GM12801 (cell line): ENCODE data around the gene UBALD1.

Experiments used
- CTCF ChIP-seq: IDR thresholded peaks from one replicate; pipeline ENCODE4 v1.5.1; 2011; ENCODE audit warnings: control low read depth; ENCODE audit not compliant: insufficient read length; ENCODE audit errors: extremely low read depth

Gene UBALD1

DNA sequence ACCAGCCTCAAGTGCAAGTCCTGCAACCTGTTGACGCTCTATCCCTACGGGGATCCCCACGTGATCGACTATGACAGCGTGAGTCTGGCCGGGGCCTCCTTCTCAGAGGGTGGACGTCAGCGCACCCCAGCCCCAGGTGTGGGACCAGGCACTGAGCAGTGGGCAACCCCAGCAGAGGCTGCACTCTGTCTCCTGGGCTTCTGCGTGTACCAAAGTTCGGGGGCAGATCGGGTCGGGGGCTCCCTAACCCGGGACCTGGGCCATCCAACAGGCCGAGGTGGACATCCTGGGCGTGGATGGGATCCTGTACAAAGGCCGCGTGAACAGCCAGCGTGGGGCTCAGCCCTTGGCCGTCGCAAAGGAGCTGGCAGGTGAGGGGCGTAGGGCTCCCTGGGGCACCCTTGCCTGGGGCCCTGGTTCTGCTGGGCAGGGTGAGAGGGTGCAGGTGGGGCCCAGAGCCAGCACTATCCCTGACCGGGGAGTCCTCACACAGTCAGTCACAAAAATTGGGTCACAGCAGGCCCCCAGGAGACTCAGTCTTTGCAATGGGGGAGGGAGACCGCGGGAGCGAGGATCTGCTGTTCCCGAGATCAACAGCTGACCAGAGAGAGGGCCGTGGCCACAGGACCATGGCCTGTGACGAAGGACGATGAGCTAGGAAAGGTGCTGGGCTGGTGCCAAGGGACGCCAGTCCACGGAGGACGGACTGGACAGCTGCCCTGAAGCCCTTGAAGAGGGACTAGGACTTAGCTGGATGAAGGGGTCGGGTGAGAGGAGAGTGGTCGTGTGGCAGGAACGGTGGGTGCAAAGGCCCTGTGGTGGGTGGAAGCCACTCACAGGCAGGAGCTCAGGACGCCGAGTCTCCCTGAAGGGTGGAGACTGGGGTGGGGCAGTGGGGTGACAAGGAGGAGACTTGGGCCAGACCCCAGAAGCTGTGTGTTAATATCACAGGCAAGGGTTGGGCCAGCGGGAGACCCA lies 20.0 kb downstream of the UBALD1 start:
- TF ChIP-seq CTCF: no peak

GRCh38 chr16:4593086-4593485 lies 21.6 kb downstream of the UBALD1 start:
- TF ChIP-seq CTCF: no peak

DNA sequence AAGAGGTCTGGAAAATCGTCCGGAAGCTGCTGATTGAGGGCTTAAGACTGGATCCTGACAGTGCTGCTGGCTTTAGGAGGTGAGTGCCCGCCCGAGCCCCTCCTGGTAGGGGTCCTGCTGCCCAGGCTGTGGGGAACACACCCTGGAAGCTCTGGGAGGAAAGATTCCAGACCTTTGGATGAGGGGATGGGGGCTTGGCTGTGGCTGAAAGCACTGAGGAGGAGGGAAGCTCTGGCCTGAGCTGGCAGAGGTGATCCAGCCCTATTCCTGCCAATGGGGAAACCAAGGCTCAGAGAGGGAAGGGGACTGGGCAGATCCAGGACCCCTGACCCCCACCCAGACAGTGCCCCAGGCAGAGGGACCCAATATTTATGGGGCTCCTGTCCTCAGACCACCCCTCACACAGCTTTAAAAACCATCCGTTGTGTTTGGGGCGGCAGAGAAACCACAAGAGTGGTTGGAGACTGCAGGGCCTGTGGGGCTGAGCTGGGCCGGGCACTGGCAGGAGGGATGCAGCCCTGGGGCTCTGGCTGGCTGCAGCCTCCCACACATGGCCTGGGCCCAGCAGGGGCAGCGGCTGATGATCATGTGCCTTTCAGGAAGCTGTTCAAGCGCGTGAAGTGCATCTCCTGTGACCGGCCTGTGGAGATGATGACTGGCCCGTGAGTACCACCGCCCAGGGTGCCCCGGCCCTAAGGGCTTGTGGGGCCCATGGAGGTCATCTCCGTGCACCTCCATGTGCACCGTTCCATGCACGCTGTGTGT lies 22.8 kb downstream of the UBALD1 start:
- no peak for TF ChIP-seq CTCF

- no peak for TF ChIP-seq CTCF
Measured at GRCh38 chr16:4591191-4591590, 23.5 kb downstream of the UBALD1 start.

DNA sequence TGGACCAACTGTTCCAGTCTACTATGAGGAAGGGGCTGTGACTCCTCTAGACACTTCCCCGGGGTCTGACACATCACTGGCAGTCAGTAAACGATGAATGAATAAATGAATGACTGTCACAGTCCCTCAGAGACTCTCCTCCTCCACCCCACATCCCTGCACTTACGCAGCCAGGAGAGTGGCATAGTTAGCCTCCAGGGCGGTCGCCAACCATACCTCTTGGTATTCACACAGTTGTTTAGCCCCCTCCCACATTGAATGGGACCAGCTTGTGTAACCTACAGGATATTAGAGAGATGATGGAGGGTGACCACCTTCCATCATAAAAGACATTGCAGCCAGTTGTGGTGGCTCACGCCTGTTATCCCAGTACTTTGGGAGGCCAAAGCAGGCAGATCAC lies 25.7 kb downstream of the UBALD1 start:
- TF ChIP-seq CTCF: no peak

GRCh38 chr16:4588386-4588785 lies 26.3 kb downstream of the UBALD1 start:
- no peak for TF ChIP-seq CTCF

GRCh38 chr16:4586291-4586690 lies 28.4 kb downstream of the UBALD1 start:
- TF ChIP-seq CTCF: no peak
